Measurements from ENCODE around the gene PRICKLE1.

GRCh38 chr12:42420395-42420794, 169.2 kb downstream of the PRICKLE1 start:
- TF ChIP-seq SIN3A (IDR thresholded peaks at IDR 0.05; ENCODE audit: borderline replicate concordance, insufficient read depth, low read length) (no peak), TAF1 (IDR thresholded peaks at IDR 0.05; ENCODE audit: borderline replicate concordance, insufficient read depth, low read length) (no peak), REST (IDR thresholded peaks at IDR 0.05; ENCODE audit: insufficient read depth in 1 of 2, low read depth in 2 of 2, low read length in 2 of 2) (no peak), POLR2AphosphoS5 (IDR thresholded peaks at IDR 0.05; ENCODE audit: low read depth, low read length) (no peak)
